ENCODE results near the gene AQP7.
"Not testable (repeated sequence)": the region's sequence is repeated elsewhere in the genome, so short reads cannot be mapped to it uniquely, and the experiment has no call there.

The AQP7 gene

GRCh38 chr9:33402371-33402770 is at the start of gene AQP7:
TSS of gene AQP7 (minus strand) at chr9:33402568. CDS start at chr9:33401262, 1,306 bp downstream.
- not testable (repeated sequence) for H3K27me3 ChIP-seq (ENCODE audit: low read depth, low read length); H3K9me3 ChIP-seq (ENCODE audit: insufficient read depth, low read length); H3K27ac ChIP-seq (ENCODE audit: low read length); H4K20me1 ChIP-seq (ENCODE audit: insufficient read depth, low read length); H3K4me1 ChIP-seq (ENCODE audit: low read length); H3K79me2 ChIP-seq (ENCODE audit: low read length); H3K36me3 ChIP-seq (replicated peaks; ENCODE audit: low read depth, low read length); H3K4me3 ChIP-seq (ENCODE audit: low read length)
- Histone ChIP-seq H3K4me2 (ENCODE audit: low read length) (peak within 1 kb of the TSS; percentile 55), H2AFZ (ENCODE audit: low read depth, low read length) (peak within 1 kb of the TSS; percentile 89), H3K9ac (ENCODE audit: low read length) (peak within 1 kb of the TSS; percentile 30; the same call in 1 of the 2 replicates)

- Histone ChIP-seq H3K27ac (ENCODE audit: low read length) (no peak overlapping the region), H2AFZ (ENCODE audit: low read depth, low read length) (no peak overlapping the region), H3K36me3 (replicated peaks; ENCODE audit: low read depth, low read length) (no peaks in the 10 kb centered on the region), H4K20me1 (ENCODE audit: insufficient read depth, low read length) (no peaks in the 10 kb centered on the region), H3K4me1 (ENCODE audit: low read length) (peaks cover 44% of the 10 kb centered on the region), H3K9ac (ENCODE audit: low read length) (no peak overlapping the region), H3K4me3 (ENCODE audit: low read length) (no peak overlapping the region), H3K27me3 (ENCODE audit: low read depth, low read length) (peaks cover 12% of the 10 kb centered on the region), H3K4me2 (ENCODE audit: low read length) (no peak overlapping the region), H3K9me3 (ENCODE audit: insufficient read depth, low read length) (no peaks in the 10 kb centered on the region), H3K79me2 (ENCODE audit: low read length) (no peaks in the 10 kb centered on the region)
- no peak for TF ChIP-seq CTCF (IDR thresholded peaks at IDR 0.05; ENCODE audit: low read depth, low read length)
- no peak for TF ChIP-seq EZH2phosphoT487 (IDR thresholded peaks at IDR 0.05; ENCODE audit: low read depth)
Measured at GRCh38 chr9:33450621-33451146, 48.3 kb upstream of the AQP7 start.

GRCh38 chr9:33449715-33450114 is 47.3 kb upstream of the AQP7 start:
- Histone ChIP-seq H3K4me1 (ENCODE audit: low read length) (peaks cover 42% of the 10 kb centered on the region), H4K20me1 (ENCODE audit: insufficient read depth, low read length) (no peaks in the 10 kb centered on the region), H3K27me3 (ENCODE audit: low read depth, low read length) (peaks cover 12% of the 10 kb centered on the region), H3K4me2 (ENCODE audit: low read length) (no peak overlapping the region), H3K9ac (ENCODE audit: low read length) (no peak overlapping the region), H3K79me2 (ENCODE audit: low read length) (no peaks in the 10 kb centered on the region), H3K4me3 (ENCODE audit: low read length) (no peak overlapping the region), H2AFZ (ENCODE audit: low read depth, low read length) (no peak overlapping the region), H3K36me3 (replicated peaks; ENCODE audit: low read depth, low read length) (no peaks in the 10 kb centered on the region), H3K27ac (ENCODE audit: low read length) (no peak overlapping the region), H3K9me3 (ENCODE audit: insufficient read depth, low read length) (no peaks in the 10 kb centered on the region)
- TF ChIP-seq CTCF (IDR thresholded peaks at IDR 0.05; ENCODE audit: low read depth, low read length) = no peak
- no peak for TF ChIP-seq EZH2phosphoT487 (IDR thresholded peaks at IDR 0.05; ENCODE audit: low read depth)

- Histone ChIP-seq H3K27me3 (ENCODE audit: low read depth, low read length) (peaks cover 12% of the 10 kb centered on the region), H3K9me3 (ENCODE audit: insufficient read depth, low read length) (no peaks in the 10 kb centered on the region), H3K4me2 (ENCODE audit: low read length) (peak overlapping the region; percentile 94), H3K79me2 (ENCODE audit: low read length) (no peaks in the 10 kb centered on the region), H2AFZ (ENCODE audit: low read depth, low read length) (peak overlapping the region; percentile 79), H3K9ac (ENCODE audit: low read length) (peak overlapping the region; percentile 47), H3K4me3 (ENCODE audit: low read length) (peak overlapping the region; percentile 76), H3K27ac (ENCODE audit: low read length) (no peak overlapping the region), H3K4me1 (ENCODE audit: low read length) (peaks cover 25% of the 10 kb centered on the region), H3K36me3 (replicated peaks; ENCODE audit: low read depth, low read length) (no peaks in the 10 kb centered on the region), H4K20me1 (ENCODE audit: insufficient read depth, low read length) (no peaks in the 10 kb centered on the region)
- TF ChIP-seq CTCF (IDR thresholded peaks at IDR 0.05; ENCODE audit: low read depth, low read length) = no peak
- no peak for TF ChIP-seq EZH2phosphoT487 (IDR thresholded peaks at IDR 0.05; ENCODE audit: low read depth)
Measured at GRCh38 chr9:33447799-33448553, 45.6 kb upstream of the AQP7 start.
